Colon (tissue), 2 donors: ENCODE results near the gene ILDR1.

Source experiments
- FAIRE-seq: peaks from 2 replicates; lab custom pipeline; 2012; peaks lifted over from hg19 to GRCh38; lab: Jason Lieb, UNC
- donor health status: control.
- donor health status: control.

The ILDR1 gene

GRCh38 chr3:122014741-122015140 lies 7.3 kb downstream of the ILDR1 start:
- no peak for FAIRE-seq

- no peak for FAIRE-seq
These were observed 8.6 kb downstream of the ILDR1 start for GRCh38 chr3:122013448-122013925.

GRCh38 chr3:122012821-122013220 lies 9.2 kb downstream of the ILDR1 start:
- no peak for FAIRE-seq

- FAIRE-seq, result no peak
These were observed 10.7 kb downstream of the ILDR1 start for GRCh38 chr3:122011396-122011795.

- no peak for FAIRE-seq
These were observed 11.5 kb downstream of the ILDR1 start for GRCh38 chr3:122010506-122010905.

- no peak for FAIRE-seq
These were observed 13.9 kb downstream of the ILDR1 start for GRCh38 chr3:122008166-122008565.

GRCh38 chr3:122006267-122006666 lies 15.8 kb downstream of the ILDR1 start:
- FAIRE-seq, result no peak

- no peak for FAIRE-seq
These were observed 17.0 kb downstream of the ILDR1 start for GRCh38 chr3:122004991-122005565.

- no peak for FAIRE-seq
These were observed 17.9 kb downstream of the ILDR1 start for GRCh38 chr3:122004107-122004506.

- no peak for FAIRE-seq
These were observed 18.4 kb downstream of the ILDR1 start for GRCh38 chr3:122003606-122004005.

- FAIRE-seq, result no peak
These were observed 18.9 kb downstream of the ILDR1 start for GRCh38 chr3:122003112-122003511.

GRCh38 chr3:122002611-122003010 lies 19.4 kb downstream of the ILDR1 start:
- FAIRE-seq, result no peak

- no peak for FAIRE-seq
These were observed 20.2 kb downstream of the ILDR1 start for GRCh38 chr3:122001892-122002291.

GRCh38 chr3:122000936-122001605 lies 21.0 kb downstream of the ILDR1 start:
- no peak for FAIRE-seq

- FAIRE-seq, result no peak
These were observed 22.1 kb downstream of the ILDR1 start for GRCh38 chr3:121999931-122000330.

GRCh38 chr3:121998611-121999473 lies 23.2 kb downstream of the ILDR1 start:
- FAIRE-seq, result no peak

- FAIRE-seq, result no peak
These were observed 23.9 kb downstream of the ILDR1 start for GRCh38 chr3:121998030-121998580.

- FAIRE-seq, result no peak
These were observed 24.7 kb downstream of the ILDR1 start for GRCh38 chr3:121997372-121997771.

- no peak for FAIRE-seq
These were observed 25.6 kb downstream of the ILDR1 start for GRCh38 chr3:121996441-121996840.

- FAIRE-seq, result no peak
These were observed 26.6 kb downstream of the ILDR1 start for GRCh38 chr3:121995161-121996137.

- no peak for FAIRE-seq
These were observed 27.5 kb downstream of the ILDR1 start for GRCh38 chr3:121994551-121994950.
